Ovary (tissue), 9 donors: ENCODE measurements around the gene SYN1. TPM values are rescaled to one million over a fixed set of nuclear protein-coding genes. Genes with fewer than 3 reads are reported as not detected.

Experiments used
- DNase-seq, 5 donors: peaks; one replicate each; pipeline ENCODE4 v3.0.0-alpha.2; 2019 to 2020
- H3K27ac ChIP-seq, 2 donors: fragments of 200-600 bp; one replicate each; pipeline versions ENCODE4 v1.5.1 to v1.8.0; 2019 to 2022
- H3K27me3 ChIP-seq: fragments of 200-600 bp; one replicate; pipeline ENCODE4 v1.8.0; 2022
- H3K36me3 ChIP-seq: fragments of 200-600 bp; sonication (generic); one replicate; pipeline ENCODE4 v1.5.1; 2019
- H3K4me1 ChIP-seq: one replicate; pipeline ENCODE4 v1.8.1; 2013; ENCODE audit warnings: mild to moderate bottlenecking, moderate library complexity; ENCODE audit not compliant: insufficient read depth
- H3K4me3 ChIP-seq: fragments of 200-600 bp; sonication (generic); one replicate; pipeline ENCODE4 v1.5.1; 2017
- H3K9me3 ChIP-seq, 2 donors: fragments of 200-600 bp in 1 of 2; sonication (generic) in 1 of 2; one replicate each; pipeline versions ENCODE4 v1.5.1 to v1.8.1; 2013 to 2019; ENCODE audit warnings: mild to moderate bottlenecking in 1 of 2, moderate library complexity in 1 of 2
- CTCF ChIP-seq, 3 donors: fragments of 450-650 bp in 2 of 3; fragments of 200-600 bp in 1 of 3; IDR thresholded peaks; one replicate each; pipeline versions ENCODE4 v1.5.1 to v1.8.0; 2016 to 2022; ENCODE audit warnings: antibody characterized with exemption in 3 of 3, mild to moderate bottlenecking in 1 of 3
- EP300 ChIP-seq: sonication (generic); formaldehyde crosslinking; IDR thresholded peaks from one replicate; pipeline ENCODE4 v1.6.1; 2017; ENCODE audit warnings: antibody characterized with exemption
- POLR2A ChIP-seq: fragments of 450-650 bp; IDR thresholded peaks from one replicate; pipeline ENCODE4 v1.6.1; 2017; ENCODE audit warnings: antibody characterized with exemption, mild to moderate bottlenecking, moderate library complexity
- WGBS, 3 donors: extraction: QIAGEN DNeasy Blood & Tissue Kit in 1 of 3; methylation state at CpG; one replicate each; pipeline versions ENCODE4 v1.1.5 to v1.1.7; 2013 to 2017; 5-methylcytosine and 5-hydroxymethylcytosine counted together
- intact Hi-C, 4 donors: fragments of 100-400 bp; cut with DNase I; formaldehyde crosslinking; loops; one replicate each; pipeline versions ENCODE4 v1.11.0 to v1.15.1; 2022 to 2023
- polyA plus RNA-seq, 2 donors: library from polyadenylated mRNA; stranded (reverse); fragments of 200-250 nt in 1 of 2; fragments of 350-450 nt in 1 of 2; fragmentation: Illumina TruSeq in 1 of 2; extraction: RNeasy Lipid Tissue Mini Kit (QIAGEN cat#74804) in 1 of 2; gene quantifications; one replicate each; pipeline ENCODE4 v1.2.3, GENCODE V29; 2013 to 2014
- total RNA-seq, 7 donors: library from RNA; depleted of rRNA in 2 of 7; stranded (reverse); fragments of >200 nt in 2 of 7; fragmentation: NEBNext Ultra II Directional in 3 of 7; extraction: Animal tissue kit (Norgen Biotek cat#: 25700) in 3 of 7; gene quantifications; one replicate each; pipeline versions ENCODE4 v1.1.0 to v1.2.4, GENCODE V29; 2016 to 2023
- donor health status: DM: no; HTN: no; CAD: no; lungs with moderate emphysema.
- donor health status: DM: no; HTN: no; CAD: no.
- donor health status: Bipolar disorder and iron deficiency.
- donor health status: DM: yes; HTN: yes; CAD: no.
- donor health status: DM: no; HTN: no; CAD: no.
- donor health status: DM: yes; HTN: yes; CAD: no.

The SYN1 gene
- total and polyA plus RNA-seq, 9 donors = 0.69 to 12.6 (median 2.4) TPM

- no peak overlapping the region for H3K4me3 ChIP-seq
- no peak for TF ChIP-seq CTCF (IDR thresholded peaks at IDR 0.05)
- no peak for TF ChIP-seq EP300
- no peak for TF ChIP-seq POLR2A
These were observed 653 bp downstream of the SYN1 start for GRCh38 chrX:47618923-47619485.

GRCh38 chrX:47614618-47615017, 5.0 kb downstream of the SYN1 start:
- Histone ChIP-seq H3K9me3 (no peaks in the 10 kb centered on the region), H3K4me1 (no peaks in the 10 kb centered on the region), H3K27ac (no peak overlapping the region), H3K4me3 (no peak overlapping the region), H3K36me3 (no peaks in the 10 kb centered on the region), H3K27me3 (no peaks in the 10 kb centered on the region)
- intact Hi-C loops = no loop called here
- DNase-seq = no peak
- WGBS, 3 donors = 70 to 87% (median 75%) methylated on average over 5 of the region's 5 CpGs
- TF ChIP-seq EP300 (no peak), POLR2A (no peak), CTCF (IDR thresholded peaks at IDR 0.05) (no peak)

More at GRCh38 chrX:47618923-47619485, 653 bp downstream of the SYN1 start:
- H3K36me3 ChIP-seq = no peaks in the 10 kb centered on the region
- no peaks in the 10 kb centered on the region for H3K4me1 ChIP-seq
- no peak for DNase-seq
- WGBS, 3 donors = 50 to 51% (median 51%) methylated on average over 28 to 32 of the region's 32 CpGs
- H3K9me3 ChIP-seq = no peaks in the 10 kb centered on the region
- intact Hi-C loops = no loop called here
- H3K27me3 ChIP-seq = no peaks in the 10 kb centered on the region
- H3K27ac ChIP-seq = no peak overlapping the region

- TF ChIP-seq CTCF (IDR thresholded peaks at IDR 0.05) (no peak), POLR2A (no peak), EP300 (no peak)
- WGBS, 3 donors = 82 to 88% (median 85%) methylated on average over 8 of the region's 8 CpGs
- Histone ChIP-seq H3K4me1 (no peaks in the 10 kb centered on the region), H3K4me3 (no peak overlapping the region), H3K27ac (no peak overlapping the region), H3K27me3 (no peaks in the 10 kb centered on the region), H3K36me3 (no peaks in the 10 kb centered on the region), H3K9me3 (no peaks in the 10 kb centered on the region)
- DNase-seq = no peak
- intact Hi-C loops = no loop called here
These were observed 6.6 kb downstream of the SYN1 start for GRCh38 chrX:47613082-47613481.

GRCh38 chrX:47612418-47612817, 7.2 kb downstream of the SYN1 start:
- H3K36me3 ChIP-seq = no peaks in the 10 kb centered on the region
- TF ChIP-seq CTCF (IDR thresholded peaks at IDR 0.05) (no peak), POLR2A (no peak), EP300 (no peak)

More at GRCh38 chrX:47612418-47612817, 7.2 kb downstream of the SYN1 start:
- DNase-seq = no peak
- Histone ChIP-seq H3K27me3 (no peaks in the 10 kb centered on the region), H3K4me3 (no peak overlapping the region), H3K27ac (no peak overlapping the region), H3K4me1 (no peaks in the 10 kb centered on the region), H3K9me3 (no peaks in the 10 kb centered on the region)
- intact Hi-C loops = no loop called here
